ENCODE data around the gene ACTL6B. TPM values are rescaled to one million over a fixed set of nuclear protein-coding genes. Genes with fewer than 3 reads are reported as not detected.

The ACTL6B gene
- total and polyA plus RNA-seq, 2 donors (not counting 3 experiments of a cell fraction or from before 2014, with no cell fraction given): not detected

DNA sequence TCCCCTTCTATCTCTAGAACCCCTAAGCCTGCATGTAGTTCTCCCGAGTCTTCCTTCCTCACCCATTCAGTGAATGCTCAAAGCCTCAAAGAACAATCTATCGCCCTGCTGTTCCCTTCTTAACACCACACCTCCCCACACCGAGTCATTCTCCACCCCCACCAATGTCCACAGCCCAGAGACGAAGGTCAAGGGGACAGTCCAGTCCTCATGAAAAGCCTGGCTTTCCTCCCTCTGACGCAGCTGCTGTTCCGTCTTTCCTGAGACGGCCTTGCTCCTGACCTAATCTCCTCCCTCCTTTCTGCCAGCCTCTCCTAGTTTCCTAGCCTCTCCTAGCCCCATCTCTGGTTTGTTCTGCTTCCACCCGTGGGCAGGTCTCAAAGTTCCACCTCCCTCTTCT is 34.7 kb downstream of the ACTL6B start:
- ChIA-PET CTCF (interaction anchor here (1.1 to 1.6 kb wide), 2 partner anchors 8 to 9 kb away, joined by 3 to 4 read pairs; partner anchors contain the start of gene MOSPD3), POLR2A (no interaction called here)
- H3K9me3 ChIP-seq (replicated peaks; ENCODE audit: control insufficient read depth, insufficient read depth, low read length): no peaks in the 10 kb centered on the region
- no TSS peak for BruUV-seq (replicated peaks)
- no peaks in the 10 kb centered on the region for H3K4me1 ChIP-seq (ENCODE audit: control insufficient read depth, extremely low read depth, insufficient read depth, low read length)
- no peaks in the 10 kb centered on the region for H4K20me1 ChIP-seq (replicated peaks; ENCODE audit: control insufficient read depth, extremely low read depth, insufficient read depth, low read length)
- H2AFZ ChIP-seq (ENCODE audit: low read depth, low read length): no peak overlapping the region
- H3K4me2 ChIP-seq (ENCODE audit: insufficient read depth, low read length): no peak overlapping the region
- no peaks in the 10 kb centered on the region for H3K9me1 ChIP-seq (replicated peaks; ENCODE audit: control insufficient read depth, extremely low read depth, insufficient read depth, low read length)
- dilution Hi-C loops (cut with MboI; ENCODE audit: extremely low pct_ligation_motif_present, low sequenced_read_pairs) (no loop called here), intact Hi-C loops (cut with micrococcal nuclease) (no loop called here)
- no peak overlapping the region for H3K9ac ChIP-seq (replicated peaks; ENCODE audit: extremely low read depth, insufficient read depth, low read length)
- TF ChIP-seq CTCF (IDR thresholded peaks at IDR 0.05; ENCODE audit: extremely low read depth in 1 of 2, insufficient read depth in 1 of 2, low read depth in 1 of 2, low read length in 2 of 2) (no peak), POLR2A (IDR thresholded peaks at IDR 0.05; ENCODE audit: low read depth, low read length) (no peak), GATA2 (IDR thresholded peaks at IDR 0.05; ENCODE audit: insufficient read depth, insufficient read length, low read depth, low read length) (no peak), EZH2 (IDR thresholded peaks at IDR 0.05; ENCODE audit: borderline replicate concordance, low read depth, low read length, severe bottlenecking) (no peak), FOS (IDR thresholded peaks at IDR 0.05; ENCODE audit: borderline replicate concordance, insufficient read depth, low read length) (no peak), POLR2AphosphoS5 (IDR thresholded peaks at IDR 0.05; ENCODE audit: insufficient read depth, low read depth, low read length) (no peak), MYC (IDR thresholded peaks at IDR 0.05; ENCODE audit: low read depth, low read length) (no peak), JUN (IDR thresholded peaks at IDR 0.05; ENCODE audit: borderline replicate concordance, insufficient read depth, insufficient read length, low read depth) (no peak)
- TF ChIP-seq, protein P1, sequence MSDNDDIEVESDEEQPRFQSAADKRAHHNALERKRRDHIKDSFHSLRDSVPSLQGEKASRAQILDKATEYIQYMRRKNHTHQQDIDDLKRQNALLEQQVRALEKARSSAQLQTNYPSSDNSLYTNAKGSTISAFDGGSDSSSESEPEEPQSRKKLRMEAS (IDR thresholded peaks at IDR 0.05; ENCODE audit: insufficient read depth, insufficient read length): no peak
- no peaks in the 10 kb centered on the region for H3K27me3 ChIP-seq (ENCODE audit: control insufficient read depth in 2 of 2, insufficient read depth in 2 of 2, low read length in 2 of 2)
- no peak overlapping the region for H3K4me3 ChIP-seq (replicated peaks in 1 of 3; ENCODE audit: insufficient read depth in 1 of 3, low read depth in 1 of 3, low read length in 3 of 3)
- FAIRE-seq: no peak
- no peak for DNase-seq (ENCODE audit: low read depth, low spot score)
- no peaks in the 10 kb centered on the region for H3K79me2 ChIP-seq (ENCODE audit: control insufficient read depth, insufficient read depth, low read length)
- H3K36me3 ChIP-seq (ENCODE audit: control insufficient read depth in 2 of 2, extremely low read depth in 1 of 2, insufficient read depth in 2 of 2, low read length in 2 of 2): no peaks in the 10 kb centered on the region
- no peak overlapping the region for H3K27ac ChIP-seq (ENCODE audit: insufficient read depth, low read depth, low read length)
